Skeletal muscle satellite cell (primary cell): ENCODE results near the gene ELMOD2. TPM values are rescaled to one million over a fixed set of nuclear protein-coding genes. Genes with fewer than 3 reads are reported as not detected.

Source experiments
- H3K27me3 ChIP-seq: 2 replicates; pipeline ENCODE4 v1.7.0; 2013; ENCODE audit warnings: low read length; ENCODE audit not compliant: control insufficient read depth, insufficient read depth
- H3K36me3 ChIP-seq: 2 replicates; pipeline ENCODE4 v1.7.0; 2013; ENCODE audit warnings: mild to moderate bottlenecking, control low read depth, low read length; ENCODE audit not compliant: insufficient read depth
- H3K4me1 ChIP-seq: 2 replicates; pipeline ENCODE4 v1.7.0; 2013; ENCODE audit warnings: low read length; ENCODE audit not compliant: control insufficient read depth, insufficient read depth
- H3K4me2 ChIP-seq: 2 replicates; pipeline ENCODE4 v1.7.0; 2013; ENCODE audit warnings: mild to moderate bottlenecking, low read length
- H3K4me3 ChIP-seq: 2 replicates; pipeline ENCODE4 v1.7.0; 2013; ENCODE audit warnings: low read length
- H3K9ac ChIP-seq: 2 replicates; pipeline ENCODE4 v1.7.0; 2013; ENCODE audit warnings: mild to moderate bottlenecking, low read depth, low read length, moderate library complexity
- H3K9me3 ChIP-seq: replicated peaks from 2 replicates; pipeline ENCODE4 v1.7.0; 2013; ENCODE audit warnings: mild to moderate bottlenecking, control low read depth, low read length
- small RNA-seq: library from RNA; depleted of rRNA; stranded (forward); fragments of <200 nt; gene quantifications from one replicate; pipeline ENCODE3, GENCODE V24; 2012

Gene ELMOD2

DNA sequence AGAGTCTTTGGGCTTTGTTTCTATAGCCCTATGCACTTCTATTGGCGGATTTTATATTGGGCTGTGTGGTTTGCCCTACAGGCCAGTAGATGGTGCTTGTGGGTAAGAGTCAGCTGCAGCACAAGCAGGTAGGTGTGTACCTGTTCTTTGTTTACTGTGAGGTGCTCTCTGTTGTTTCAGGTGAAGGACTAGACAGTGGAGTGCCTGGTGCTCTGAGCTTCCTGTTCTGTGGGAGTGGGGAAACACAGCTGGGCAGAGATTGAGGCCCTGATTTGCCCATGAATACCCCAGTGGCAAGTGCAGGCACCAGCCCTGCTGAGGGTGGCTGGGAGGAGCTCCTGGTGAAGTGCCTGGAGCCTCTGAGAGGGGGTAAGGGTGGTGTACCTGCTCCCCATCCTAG is 71.1 kb downstream of the ELMOD2 start:
- H3K36me3 ChIP-seq = no peaks in the 10 kb centered on the region
- H3K27me3 ChIP-seq = peaks cover 38% of the 10 kb centered on the region
- H3K4me3 ChIP-seq = no peak overlapping the region
- no peaks in the 10 kb centered on the region for H3K9me3 ChIP-seq
- H3K9ac ChIP-seq = no peak overlapping the region
- no peak overlapping the region for H3K4me2 ChIP-seq
- no peaks in the 10 kb centered on the region for H3K4me1 ChIP-seq

DNA sequence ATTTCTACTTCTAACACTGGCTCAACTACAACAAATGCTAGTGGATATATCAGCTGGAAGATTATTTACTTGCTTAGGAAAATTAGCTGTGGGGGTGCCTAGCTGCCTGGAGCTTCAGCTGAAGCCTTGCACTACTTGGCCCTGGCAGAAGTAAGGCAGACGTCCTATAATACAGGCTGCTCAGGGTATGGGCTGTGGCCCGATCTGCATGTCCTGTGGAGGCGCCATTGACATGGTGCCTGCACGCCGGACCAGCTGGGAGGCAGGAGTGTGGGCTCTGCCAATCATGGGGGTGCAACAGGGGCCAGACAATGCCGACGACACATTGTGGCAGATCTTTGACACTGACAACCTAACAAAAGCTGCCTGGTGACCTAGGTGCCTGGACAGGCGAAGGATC is 76.4 kb downstream of the ELMOD2 start:
- H3K4me3 ChIP-seq = no peak overlapping the region
- H3K4me1 ChIP-seq = no peaks in the 10 kb centered on the region
- H3K4me2 ChIP-seq = no peak overlapping the region
- H3K9me3 ChIP-seq = no peaks in the 10 kb centered on the region
- H3K27me3 ChIP-seq = peaks cover 53% of the 10 kb centered on the region
- no peak overlapping the region for H3K9ac ChIP-seq
- H3K36me3 ChIP-seq = no peaks in the 10 kb centered on the region

DNA sequence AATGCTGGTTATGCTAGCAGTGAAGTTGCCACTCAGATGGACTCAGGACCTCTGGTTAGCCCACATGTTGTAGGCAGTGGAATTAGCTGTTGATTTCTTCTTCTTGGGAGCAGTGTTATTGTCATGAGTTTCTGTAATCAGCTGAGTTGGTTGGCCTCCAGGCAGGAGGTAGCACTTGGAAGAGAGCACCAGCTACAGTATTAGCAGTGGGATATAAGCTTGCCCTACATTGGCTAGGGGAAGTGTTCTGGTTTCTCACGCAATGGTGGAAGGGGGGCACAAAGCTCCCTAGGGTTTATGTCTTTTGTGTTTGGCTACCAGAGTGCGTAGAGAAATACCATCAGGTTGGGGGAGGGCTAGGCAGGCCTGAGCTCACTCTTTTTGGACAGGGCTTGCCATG is 78.7 kb downstream of the ELMOD2 start:
- peaks cover 58% of the 10 kb centered on the region for H3K27me3 ChIP-seq
- H3K4me2 ChIP-seq = no peak overlapping the region
- no peaks in the 10 kb centered on the region for H3K4me1 ChIP-seq
- H3K9me3 ChIP-seq = no peaks in the 10 kb centered on the region
- no peak overlapping the region for H3K9ac ChIP-seq
- no peak overlapping the region for H3K4me3 ChIP-seq
- H3K36me3 ChIP-seq = no peaks in the 10 kb centered on the region

DNA sequence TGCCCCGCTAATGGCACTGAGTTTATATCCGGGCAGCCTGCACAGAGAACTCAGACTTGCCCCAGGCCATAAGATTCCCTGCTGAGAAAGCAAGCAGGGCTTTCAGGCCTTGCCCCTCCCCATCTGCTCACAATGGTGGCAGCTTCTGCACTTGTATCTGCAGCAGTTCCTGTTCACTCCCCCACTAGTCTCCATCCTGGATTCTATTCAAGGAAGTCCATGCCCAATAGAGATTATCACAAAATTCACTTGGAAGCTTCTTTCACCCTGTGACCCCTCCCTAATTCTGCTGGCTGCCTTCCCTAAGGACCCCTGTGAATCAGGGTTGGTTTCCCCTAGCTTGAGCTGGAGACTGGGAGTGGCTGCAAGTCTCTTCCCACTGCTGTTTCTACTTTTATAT is 79.3 kb downstream of the ELMOD2 start:
- Histone ChIP-seq H3K9me3 (no peaks in the 10 kb centered on the region), H3K4me3 (no peak overlapping the region), H3K9ac (no peak overlapping the region), H3K4me1 (no peaks in the 10 kb centered on the region), H3K27me3 (peaks cover 56% of the 10 kb centered on the region), H3K36me3 (no peaks in the 10 kb centered on the region), H3K4me2 (no peak overlapping the region)

Small RNA genes within 50 kb of the gene (small RNA-seq; reads per million reads assigned to genes)
- not detected for gene AC108019.1
- gene RN7SL152P = not detected
